ENCODE measurements around the gene XPO5.

DNA sequence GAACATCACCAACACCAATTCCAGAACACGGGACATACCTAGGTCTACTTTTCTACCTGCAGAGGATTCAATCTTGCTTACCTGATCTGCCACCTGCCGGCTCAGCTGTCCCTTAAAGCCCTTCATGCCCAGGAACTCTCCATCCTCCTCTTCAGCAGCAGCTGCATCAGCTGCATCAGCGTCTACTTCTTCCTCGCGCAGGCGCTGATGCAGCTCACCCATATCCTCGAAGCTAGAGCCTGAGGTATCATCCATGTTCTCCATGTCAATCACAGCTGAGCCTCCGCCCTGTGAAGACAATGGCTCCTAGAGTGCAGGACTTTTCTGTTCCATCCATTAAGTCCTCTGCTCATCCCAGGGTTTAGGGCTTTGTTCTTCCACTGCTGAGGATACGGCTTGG, 60.0 kb downstream of the XPO5 start:
- TF ChIP-seq, protein P1, sequence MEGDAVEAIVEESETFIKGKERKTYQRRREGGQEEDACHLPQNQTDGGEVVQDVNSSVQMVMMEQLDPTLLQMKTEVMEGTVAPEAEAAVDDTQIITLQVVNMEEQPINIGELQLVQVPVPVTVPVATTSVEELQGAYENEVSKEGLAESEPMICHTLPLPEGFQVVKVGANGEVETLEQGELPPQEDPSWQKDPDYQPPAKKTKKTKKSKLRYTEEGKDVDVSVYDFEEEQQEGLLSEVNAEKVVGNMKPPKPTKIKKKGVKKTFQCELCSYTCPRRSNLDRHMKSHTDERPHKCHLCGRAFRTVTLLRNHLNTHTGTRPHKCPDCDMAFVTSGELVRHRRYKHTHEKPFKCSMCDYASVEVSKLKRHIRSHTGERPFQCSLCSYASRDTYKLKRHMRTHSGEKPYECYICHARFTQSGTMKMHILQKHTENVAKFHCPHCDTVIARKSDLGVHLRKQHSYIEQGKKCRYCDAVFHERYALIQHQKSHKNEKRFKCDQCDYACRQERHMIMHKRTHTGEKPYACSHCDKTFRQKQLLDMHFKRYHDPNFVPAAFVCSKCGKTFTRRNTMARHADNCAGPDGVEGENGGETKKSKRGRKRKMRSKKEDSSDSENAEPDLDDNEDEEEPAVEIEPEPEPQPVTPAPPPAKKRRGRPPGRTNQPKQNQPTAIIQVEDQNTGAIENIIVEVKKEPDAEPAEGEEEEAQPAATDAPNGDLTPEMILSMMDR (IDR thresholded peaks at IDR 0.05) = no peak
- no peak for TF ChIP-seq POLR2A (IDR thresholded peaks at IDR 0.05)

Measured in lower leg skin (tissue), 3 donors.